Stimulated activated CD4-positive, alpha-beta T cell treated with anti-CD3 and anti-CD28 coated beads, TNF-alpha, amount 100 ng/mL, for 24 hours (primary cell): ENCODE data around the gene ABCC6.
"Not testable (repeated sequence)": the region's sequence is repeated elsewhere in the genome, so short reads cannot be mapped to it uniquely, and the experiment has no call there.

ENCODE experiments used
- DNase-seq, 3 experiments: peaks; one replicate each; pipeline ENCODE4 v3.0.0-alpha.2; 2020; ENCODE audit warnings: low read depth in 3 of 3

ABCC6 gene

GRCh38 chr16:16222850-16223661, at the start of gene ABCC6:
Gene ABCC6 (minus strand): TSS chr16:16223494. CDS start chr16:16223434, 60 bp downstream.
- not testable (repeated sequence) for DNase-seq

DNA sequence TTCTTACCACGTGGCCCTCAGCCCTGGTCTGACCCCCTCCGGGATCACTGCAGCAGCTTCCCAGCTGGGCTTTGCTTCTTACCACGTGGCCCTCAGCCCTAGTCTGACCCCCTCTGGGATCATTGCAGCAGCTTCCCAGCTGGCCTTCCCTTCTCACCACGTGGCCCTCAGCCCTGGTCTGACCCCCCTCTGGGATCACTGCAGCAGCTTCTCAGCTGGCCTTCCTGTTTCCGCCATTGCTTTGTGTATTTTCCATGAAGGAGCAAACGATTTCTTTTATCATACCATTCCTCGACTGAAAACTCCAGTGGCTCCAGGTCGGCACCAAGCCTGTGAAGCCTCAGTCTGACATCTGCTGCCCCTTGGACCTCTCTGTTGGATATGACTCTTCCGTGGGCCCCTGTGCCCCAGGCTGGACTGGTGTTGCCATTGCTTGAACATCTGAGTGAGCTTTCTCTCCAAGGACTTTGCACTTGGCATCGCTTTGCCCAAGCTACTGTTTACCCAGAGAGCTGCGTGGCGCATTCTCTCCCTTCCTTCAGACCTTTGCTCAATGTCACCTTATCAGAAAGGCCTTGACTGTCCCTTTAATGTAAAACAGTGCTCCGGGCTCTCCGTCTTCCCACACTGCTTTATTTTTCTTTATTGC, 49.4 kb upstream of the ABCC6 start:
- DNase-seq: not testable (repeated sequence)

DNA sequence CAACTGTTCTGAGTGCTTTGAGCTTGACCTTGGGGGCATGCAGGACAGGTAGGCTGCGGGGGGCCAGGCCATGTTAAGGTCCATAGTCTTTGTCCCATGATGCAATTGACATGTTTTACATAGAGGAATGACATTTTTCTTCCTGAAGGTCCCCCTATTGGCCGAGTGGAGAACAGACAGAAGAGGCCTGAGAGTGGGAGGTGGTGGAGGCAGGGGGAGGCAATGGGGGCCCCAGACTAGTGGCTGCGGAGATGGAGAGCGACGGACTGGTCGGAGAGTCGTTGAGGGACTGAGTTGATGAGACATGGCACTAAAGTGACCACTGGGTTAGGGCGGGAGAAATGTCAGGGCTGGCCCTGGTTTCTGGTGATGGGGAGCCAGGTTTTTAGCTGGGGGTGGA, 48.4 kb upstream of the ABCC6 start:
- DNase-seq: not testable (repeated sequence)

DNA sequence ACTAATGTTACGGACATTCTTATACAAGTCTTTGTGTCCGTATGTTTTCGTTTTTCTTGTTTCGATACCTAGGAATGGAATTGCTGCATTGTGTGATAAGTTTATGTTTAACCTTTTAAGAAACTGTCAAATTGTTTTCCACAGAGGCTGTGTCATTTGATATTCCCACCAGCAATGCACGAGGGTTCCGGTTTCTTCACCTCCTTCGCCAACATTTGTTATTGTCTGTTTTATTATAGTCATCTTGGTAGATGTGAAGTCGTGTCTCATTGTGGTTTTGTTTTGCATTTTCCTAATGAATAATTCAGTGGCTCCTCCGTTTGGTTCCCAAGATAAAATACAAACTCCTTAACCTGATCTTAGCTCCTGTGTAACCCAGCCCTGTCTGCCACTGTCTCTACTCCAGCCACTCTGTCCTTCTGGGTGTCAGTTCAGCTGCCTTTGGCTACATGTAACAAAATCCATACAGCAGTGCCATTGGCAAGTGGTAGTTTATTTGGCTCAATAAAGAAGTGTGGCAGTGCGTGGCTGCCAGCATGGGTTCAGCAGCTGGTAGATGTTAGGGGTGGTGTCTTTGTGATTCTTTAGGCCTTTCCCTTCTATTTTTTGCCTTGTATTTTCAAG, 45.0 kb upstream of the ABCC6 start:
- DNase-seq: not testable (repeated sequence)

GRCh38 chr16:16267708-16268107, 44.4 kb upstream of the ABCC6 start:
- DNase-seq: not testable (repeated sequence)

DNA sequence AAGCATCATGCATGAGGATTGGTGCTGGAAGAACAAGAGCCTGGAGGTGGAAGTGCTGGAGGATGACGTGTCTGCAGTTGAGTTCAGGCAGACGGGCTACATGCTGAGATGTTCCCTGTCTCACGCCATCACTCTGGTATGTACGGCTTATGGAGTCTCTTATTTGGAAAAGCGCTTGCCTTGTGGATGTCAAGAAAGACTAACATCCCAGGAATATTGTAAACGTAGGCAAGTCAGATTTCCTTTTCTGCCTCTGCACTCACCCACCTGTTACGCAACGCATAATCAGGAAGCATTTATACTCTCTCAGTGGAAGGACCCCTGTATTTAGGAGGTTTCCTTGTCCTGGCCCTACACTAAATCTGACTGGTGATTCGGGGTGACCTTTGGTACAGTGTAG, 41.8 kb upstream of the ABCC6 start:
- not testable (repeated sequence) for DNase-seq

GRCh38 chr16:16263947-16264346, 40.7 kb upstream of the ABCC6 start:
- DNase-seq: not testable (repeated sequence)

GRCh38 chr16:16262954-16263555, 39.8 kb upstream of the ABCC6 start:
- not testable (repeated sequence) for DNase-seq

DNA sequence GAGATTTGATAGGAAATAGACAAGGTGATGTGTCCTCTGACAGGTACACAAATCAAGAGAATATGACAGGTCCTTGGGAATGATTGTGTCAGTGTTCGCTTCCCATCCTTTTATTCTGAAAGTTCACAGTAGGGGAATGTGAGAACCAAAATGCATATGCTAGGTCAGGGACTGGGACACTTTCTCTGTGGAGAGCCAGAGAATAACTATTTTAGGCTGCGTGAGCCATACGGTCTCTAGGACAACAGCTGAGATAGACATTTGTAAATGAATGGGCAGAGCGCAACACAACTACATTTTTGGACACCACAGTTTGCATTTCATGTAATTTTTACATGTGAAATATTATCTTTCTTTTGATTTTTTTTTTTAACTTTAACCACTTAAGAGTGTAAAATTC, 36.7 kb upstream of the ABCC6 start:
- not testable (repeated sequence) for DNase-seq

DNA sequence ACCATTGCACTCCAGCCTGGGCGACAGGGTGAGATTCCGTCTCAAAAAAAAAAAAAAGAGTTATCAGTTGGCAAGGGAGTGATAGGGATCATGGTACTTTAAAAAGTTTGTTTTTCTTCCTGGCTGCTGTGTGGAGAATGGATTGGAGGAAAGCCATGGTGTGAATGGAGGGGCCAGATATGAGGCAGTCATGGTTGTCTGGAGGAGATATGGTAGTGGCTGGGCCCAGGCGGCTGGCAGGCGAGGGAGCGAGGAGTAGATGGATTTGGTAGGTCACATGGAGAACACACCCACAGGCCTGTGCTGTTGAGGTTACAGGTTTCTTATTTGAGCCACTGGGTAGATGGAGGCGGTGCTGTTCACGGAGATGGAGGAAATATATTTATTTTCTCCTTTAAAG, 35.5 kb upstream of the ABCC6 start:
- DNase-seq: not testable (repeated sequence)

GRCh38 chr16:16257301-16257923, 34.1 kb upstream of the ABCC6 start:
- not testable (repeated sequence) for DNase-seq

GRCh38 chr16:16252377-16252776, 29.1 kb upstream of the ABCC6 start:
- not testable (repeated sequence) for DNase-seq

GRCh38 chr16:16249621-16250330, 26.5 kb upstream of the ABCC6 start:
- DNase-seq: not testable (repeated sequence)

DNA sequence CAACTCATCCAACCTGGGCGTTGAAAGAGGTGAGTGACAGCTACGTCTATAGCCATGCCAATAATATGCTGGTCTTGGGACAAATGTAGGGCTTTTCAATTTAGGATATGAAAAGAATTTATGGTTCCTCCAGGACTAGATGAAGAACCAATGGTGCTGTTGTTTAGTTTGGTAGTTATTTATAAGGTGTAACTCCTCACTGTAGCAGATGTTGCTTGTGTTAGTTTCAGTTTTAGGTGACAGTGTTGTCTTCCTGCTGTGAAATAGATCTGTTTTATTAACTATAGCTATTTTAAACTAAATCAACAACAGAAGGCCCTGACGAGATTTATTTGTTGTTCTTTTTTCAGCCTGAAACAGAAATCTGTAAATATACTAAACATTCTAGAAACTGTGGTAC, 24.1 kb upstream of the ABCC6 start:
- DNase-seq: not testable (repeated sequence)

DNA sequence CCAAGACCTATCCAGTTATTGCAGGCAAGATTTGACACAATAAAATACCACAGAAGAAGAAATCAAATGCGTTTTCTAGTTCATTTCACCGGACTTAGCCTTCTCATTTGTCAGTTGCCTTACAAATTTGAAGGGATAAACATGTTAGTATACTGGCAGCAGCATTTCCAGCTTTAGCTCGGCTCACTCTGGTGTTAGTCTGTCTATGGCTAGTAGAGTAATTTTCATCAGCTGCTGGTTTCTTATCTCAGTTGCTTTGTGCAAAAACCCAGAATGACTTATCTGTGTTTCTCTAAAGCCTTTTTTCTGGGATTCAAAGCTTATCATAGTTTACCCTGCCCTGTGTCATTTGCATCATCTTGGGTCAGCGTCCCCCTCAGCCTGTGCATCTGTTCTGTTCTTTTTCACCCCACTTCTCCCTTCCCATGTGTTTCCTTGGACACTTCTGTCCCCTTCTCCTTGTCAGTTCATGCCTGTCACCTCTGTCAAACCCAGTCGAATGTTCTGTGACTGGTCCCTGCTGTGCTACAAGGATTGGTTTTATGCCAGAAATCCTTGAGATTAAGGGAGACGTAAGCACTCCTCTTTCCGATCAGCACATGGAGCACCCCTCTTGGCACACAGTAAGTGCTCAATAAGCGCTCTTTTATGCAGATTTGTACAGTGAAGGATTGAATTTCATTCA, 23.4 kb upstream of the ABCC6 start:
- DNase-seq: not testable (repeated sequence)

DNA sequence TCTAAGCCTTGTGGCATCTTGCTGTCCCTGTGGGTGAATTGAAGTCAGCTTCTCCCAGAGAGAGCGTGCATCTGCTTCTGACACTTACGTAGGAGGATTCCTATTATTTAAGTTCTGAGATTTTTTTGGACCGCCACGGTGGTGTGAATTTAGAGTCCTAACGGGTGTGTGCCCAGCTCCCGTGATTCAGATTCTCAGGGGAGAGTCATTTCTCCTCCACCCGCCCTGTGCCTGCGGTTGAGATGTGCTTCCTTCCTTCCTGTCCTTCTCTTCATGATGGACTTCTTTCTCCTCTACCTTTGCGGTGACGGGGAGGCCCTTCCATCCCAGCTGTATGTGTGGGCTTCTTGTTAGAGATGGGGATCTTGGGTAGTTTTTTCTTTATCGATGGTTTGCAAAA, 20.6 kb upstream of the ABCC6 start:
- DNase-seq: not testable (repeated sequence)

DNA sequence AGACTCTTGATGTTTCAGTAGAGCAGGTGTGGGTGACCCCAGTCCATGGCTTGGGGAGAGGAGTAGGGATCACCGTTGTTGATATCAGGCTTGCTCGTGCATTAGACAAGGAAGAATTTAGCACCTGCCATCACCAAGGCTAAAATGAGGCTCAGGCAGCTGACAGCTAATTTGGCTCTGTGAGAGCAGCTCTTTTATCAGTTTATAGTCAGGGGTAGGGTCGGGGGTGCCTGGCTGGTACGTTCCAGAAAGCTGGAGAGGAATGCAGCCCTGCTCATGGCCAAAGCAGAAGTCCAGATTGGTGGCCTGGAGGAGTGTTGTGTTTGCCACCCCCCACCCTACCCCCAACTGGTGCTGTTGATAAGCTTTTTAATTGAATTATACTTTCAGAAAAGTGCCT, 17.4 kb upstream of the ABCC6 start:
- DNase-seq: not testable (repeated sequence)

- DNase-seq: not testable (repeated sequence)
These were observed 14.4 kb upstream of the ABCC6 start for GRCh38 chr16:16237738-16238137.

- not testable (repeated sequence) for DNase-seq
These were observed 13.8 kb upstream of the ABCC6 start for GRCh38 chr16:16237071-16237470.

- not testable (repeated sequence) for DNase-seq
These were observed 9.4 kb upstream of the ABCC6 start for GRCh38 chr16:16232692-16233061.
